ENCODE results near the gene GTPBP6. TPM values are rescaled to one million over a fixed set of nuclear protein-coding genes. Genes with fewer than 3 reads are reported as not detected.
A peak's percentile ranks its signal among the peaks of the same experiment; 100 is the strongest.

GTPBP6 gene
- total and polyA plus RNA-seq, 2 donors, result 10.0 to 71.8 TPM

DNA sequence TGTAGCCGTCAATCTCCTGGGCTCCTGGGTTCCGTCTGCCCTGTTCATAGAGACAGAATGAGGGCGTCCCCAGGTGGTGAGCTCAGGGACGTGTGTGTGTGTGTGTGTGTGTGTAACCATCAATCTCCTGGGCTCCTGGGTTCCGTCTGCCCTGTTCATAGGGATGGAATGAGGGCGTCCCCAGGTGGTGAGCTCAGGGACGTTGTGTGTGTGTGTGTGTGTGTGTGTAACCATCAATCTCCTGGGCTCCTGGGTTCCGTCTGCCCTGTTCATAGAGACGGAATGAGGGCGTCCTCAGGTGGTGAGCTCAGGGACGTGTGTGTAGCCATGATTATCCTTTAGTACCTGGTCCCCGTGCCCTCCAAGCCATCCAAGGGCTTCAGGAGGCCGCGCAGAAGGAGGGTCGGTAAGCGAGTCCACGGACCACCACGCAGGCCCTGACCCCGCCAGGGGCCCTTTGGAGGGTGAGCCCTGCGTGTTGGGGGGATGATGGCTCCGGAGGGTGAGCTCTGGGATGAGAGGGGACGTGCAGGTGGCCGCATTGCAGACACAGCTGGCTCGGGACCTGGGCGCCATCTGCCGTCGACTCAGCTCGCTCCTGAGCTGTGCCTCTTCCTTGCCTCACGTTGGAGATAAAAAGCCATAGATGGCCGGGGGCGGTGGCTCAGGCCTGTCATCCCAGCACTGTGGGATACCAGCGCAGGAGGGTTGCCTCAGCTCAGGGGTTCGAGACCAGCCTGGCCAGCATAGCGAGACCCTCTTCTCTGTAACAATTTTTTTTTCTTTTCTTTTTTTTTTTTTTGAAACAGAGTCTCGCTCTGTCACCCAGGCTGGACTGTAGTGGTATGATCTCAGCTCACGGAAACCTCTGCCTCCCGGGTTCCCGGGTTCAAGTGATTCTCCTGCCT lies 5.4 kb upstream of the GTPBP6 start:
- DNase-seq (ENCODE audit: extremely low spot score), result no peak
- no peak overlapping the region for H3K27ac ChIP-seq (ENCODE audit: low read depth)
- no peaks in the 10 kb centered on the region for H3K36me3 ChIP-seq (ENCODE audit: insufficient read depth)
- no peaks in the 10 kb centered on the region for H3K4me1 ChIP-seq (ENCODE audit: insufficient read depth)
- H3K4me3 ChIP-seq (ENCODE audit: low read depth, low read length), result no peak overlapping the region
- WGBS, result 80% methylated on average over 38 of the region's 38 CpGs

DNA sequence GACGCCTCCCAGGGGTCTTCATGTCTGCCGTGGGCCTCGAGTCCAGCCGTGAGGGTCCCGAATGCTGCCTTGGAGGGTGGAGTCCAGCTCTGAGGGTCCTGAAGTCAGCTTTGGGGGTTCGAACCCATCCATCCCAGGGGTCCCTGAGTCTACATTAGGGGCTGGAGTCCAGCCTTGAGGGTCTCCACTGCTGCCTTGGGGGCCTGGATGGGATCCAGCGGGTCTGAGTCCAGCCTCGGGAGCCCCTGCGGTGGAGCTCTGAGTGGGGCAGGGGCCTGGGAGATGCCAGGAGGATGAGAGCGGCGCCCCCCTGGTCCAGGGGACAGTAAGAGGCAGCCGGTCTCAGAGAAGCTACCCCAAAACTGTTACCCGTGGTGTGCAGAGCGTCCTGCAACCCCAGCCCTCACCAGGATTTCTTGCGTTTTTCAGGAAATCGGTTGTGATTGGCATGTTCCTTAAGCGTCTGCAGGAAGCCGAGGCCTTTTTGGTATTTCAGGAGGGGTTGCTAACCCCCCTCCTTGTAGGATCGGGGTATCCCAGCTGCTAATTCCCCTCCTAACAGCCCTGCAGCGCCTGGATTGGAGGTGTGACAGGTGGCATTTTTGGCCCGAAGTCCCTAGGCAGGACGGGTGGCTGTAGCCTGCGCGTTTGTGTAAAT lies 1.7 kb upstream of the GTPBP6 start:
- Histone ChIP-seq H3K36me3 (ENCODE audit: insufficient read depth) (no peaks in the 10 kb centered on the region), H3K27ac (ENCODE audit: low read depth) (no peak overlapping the region), H3K4me3 (ENCODE audit: low read depth, low read length) (peak overlapping the region; percentile 87), H3K4me1 (ENCODE audit: insufficient read depth) (no peaks in the 10 kb centered on the region)
- WGBS, result 3% methylated on average over 24 of the region's 24 CpGs
- no peak for DNase-seq (ENCODE audit: extremely low spot score)

DNA sequence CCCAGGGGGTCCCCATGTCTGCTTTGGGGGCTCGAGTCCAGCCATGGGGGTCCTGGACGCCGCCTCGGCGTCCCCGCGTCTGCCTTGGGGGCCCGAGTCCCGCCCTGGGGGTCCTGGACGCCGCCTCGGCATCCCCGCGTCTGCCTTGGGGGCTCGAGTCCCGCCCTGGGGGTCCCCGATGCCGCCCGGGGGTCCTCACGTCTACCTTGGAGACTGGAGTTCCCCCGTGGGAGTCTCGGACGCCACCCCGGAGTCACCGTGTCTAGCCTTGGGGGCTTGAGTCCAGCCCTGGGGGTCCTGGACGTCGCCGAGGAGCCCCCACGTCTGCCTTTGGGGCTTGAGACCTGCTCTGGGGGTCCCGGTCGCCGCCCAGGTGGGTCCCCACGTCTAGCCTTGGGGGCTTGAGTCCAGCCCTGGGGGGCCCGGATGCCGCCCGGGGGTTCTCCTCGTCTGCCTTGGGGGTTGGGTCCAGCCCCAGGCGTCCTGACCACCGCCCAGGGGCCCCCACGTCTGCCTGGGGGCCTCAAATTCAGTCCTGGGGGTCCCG lies 1.1 kb upstream of the GTPBP6 start:
- Histone ChIP-seq H3K4me3 (ENCODE audit: low read depth, low read length) (peak overlapping the region; percentile 87), H3K27ac (ENCODE audit: low read depth) (peak overlapping the region; percentile 56), H3K36me3 (ENCODE audit: insufficient read depth) (no peaks in the 10 kb centered on the region), H3K4me1 (ENCODE audit: insufficient read depth) (no peaks in the 10 kb centered on the region)
- no peak for DNase-seq (ENCODE audit: extremely low spot score)
- under 1% methylated on average over 41 of the region's 41 CpGs for WGBS

DNA sequence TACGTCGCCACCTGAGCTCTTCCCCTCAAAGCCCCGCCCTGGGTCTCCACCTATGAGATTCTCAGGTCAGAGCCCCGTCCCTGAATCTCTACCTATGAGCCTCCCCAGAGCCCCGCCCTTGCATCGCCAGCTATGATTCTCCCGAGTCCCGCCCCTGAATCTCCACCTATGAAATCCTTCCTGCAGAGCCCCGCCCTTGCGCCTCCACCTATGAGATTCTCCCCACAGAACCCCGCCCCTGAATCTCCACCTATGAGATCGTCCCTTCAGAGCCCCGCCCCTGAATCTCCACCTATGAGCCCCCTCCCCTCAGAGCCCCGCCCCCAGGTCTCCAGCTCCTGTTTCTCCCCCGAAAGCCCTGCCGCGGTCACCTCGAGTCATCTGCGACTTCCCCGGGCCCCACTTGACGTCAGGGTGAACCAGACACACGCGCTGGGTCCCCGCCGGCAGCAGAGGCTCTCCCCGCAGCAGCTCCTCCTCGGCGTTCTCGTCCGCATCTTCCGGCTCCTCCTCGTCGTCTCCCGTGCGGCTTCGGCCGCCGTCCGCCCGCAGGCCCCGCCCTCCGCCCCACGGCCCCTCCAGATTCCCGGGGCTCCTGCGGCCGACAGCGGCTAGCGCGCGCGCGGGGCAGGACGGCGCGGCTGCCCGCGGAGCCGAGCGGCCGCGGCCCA lies 393 bp downstream of the GTPBP6 start:
- peaks cover 9% of the 10 kb centered on the region for H3K36me3 ChIP-seq (ENCODE audit: insufficient read depth)
- peak overlapping the region; percentile 99 for H3K27ac ChIP-seq (ENCODE audit: low read depth)
- H3K4me1 ChIP-seq (ENCODE audit: insufficient read depth), result no peaks in the 10 kb centered on the region
- peak overlapping the region; percentile 93 for H3K4me3 ChIP-seq (ENCODE audit: low read depth, low read length)
- under 1% methylated on average over 61 of the region's 61 CpGs for WGBS
- peak; percentile 95 for DNase-seq (ENCODE audit: extremely low spot score)

DNA sequence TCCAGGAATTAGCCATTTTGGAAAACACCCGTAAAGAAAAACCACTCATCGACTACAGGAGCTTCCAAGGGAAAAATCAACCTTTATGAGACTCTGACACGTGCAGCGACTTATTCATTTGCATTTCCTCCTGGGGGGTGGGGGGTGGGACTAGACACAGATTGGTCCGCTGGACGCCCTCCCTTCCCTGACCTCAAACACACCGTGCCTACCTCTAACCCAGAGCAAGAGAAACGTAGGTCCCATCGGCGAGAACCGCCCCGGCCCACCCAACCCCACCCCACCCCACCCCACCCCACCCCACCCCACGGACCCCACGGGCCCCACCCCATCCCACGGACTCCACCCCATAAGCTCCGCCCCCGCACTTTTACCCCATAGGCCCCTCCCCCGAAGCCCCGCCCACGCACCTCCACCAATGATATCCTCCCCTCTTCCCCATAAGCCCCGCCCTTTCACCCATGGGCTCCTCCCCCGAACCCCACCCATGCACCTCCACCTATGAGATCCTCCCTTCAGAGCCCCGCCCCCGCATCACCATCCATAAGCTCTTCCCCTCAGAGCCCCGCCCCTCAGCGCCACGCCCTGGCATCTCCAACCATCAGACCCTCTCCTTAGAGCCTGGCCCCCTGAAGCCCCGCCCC lies 1.1 kb downstream of the GTPBP6 start:
- Histone ChIP-seq H3K36me3 (ENCODE audit: insufficient read depth) (peaks cover 13% of the 10 kb centered on the region), H3K27ac (ENCODE audit: low read depth) (peak overlapping the region; percentile 48), H3K4me1 (ENCODE audit: insufficient read depth) (no peaks in the 10 kb centered on the region), H3K4me3 (ENCODE audit: low read depth, low read length) (peak overlapping the region; percentile 93)
- DNase-seq (ENCODE audit: extremely low spot score), result no peak
- 53% methylated on average over 28 of the region's 28 CpGs for WGBS

- no peaks in the 10 kb centered on the region for H3K4me1 ChIP-seq (ENCODE audit: insufficient read depth)
- WGBS, result 91% methylated on average over 50 of the region's 50 CpGs
- no peak overlapping the region for H3K4me3 ChIP-seq (ENCODE audit: low read depth, low read length)
- H3K27ac ChIP-seq (ENCODE audit: low read depth), result no peak overlapping the region
- DNase-seq (ENCODE audit: extremely low spot score), result no peak
- H3K36me3 ChIP-seq (ENCODE audit: insufficient read depth), result peaks cover 13% of the 10 kb centered on the region
Observed at GRCh38 chrX:316351-317325, 2.0 kb downstream of the GTPBP6 start.

DNA sequence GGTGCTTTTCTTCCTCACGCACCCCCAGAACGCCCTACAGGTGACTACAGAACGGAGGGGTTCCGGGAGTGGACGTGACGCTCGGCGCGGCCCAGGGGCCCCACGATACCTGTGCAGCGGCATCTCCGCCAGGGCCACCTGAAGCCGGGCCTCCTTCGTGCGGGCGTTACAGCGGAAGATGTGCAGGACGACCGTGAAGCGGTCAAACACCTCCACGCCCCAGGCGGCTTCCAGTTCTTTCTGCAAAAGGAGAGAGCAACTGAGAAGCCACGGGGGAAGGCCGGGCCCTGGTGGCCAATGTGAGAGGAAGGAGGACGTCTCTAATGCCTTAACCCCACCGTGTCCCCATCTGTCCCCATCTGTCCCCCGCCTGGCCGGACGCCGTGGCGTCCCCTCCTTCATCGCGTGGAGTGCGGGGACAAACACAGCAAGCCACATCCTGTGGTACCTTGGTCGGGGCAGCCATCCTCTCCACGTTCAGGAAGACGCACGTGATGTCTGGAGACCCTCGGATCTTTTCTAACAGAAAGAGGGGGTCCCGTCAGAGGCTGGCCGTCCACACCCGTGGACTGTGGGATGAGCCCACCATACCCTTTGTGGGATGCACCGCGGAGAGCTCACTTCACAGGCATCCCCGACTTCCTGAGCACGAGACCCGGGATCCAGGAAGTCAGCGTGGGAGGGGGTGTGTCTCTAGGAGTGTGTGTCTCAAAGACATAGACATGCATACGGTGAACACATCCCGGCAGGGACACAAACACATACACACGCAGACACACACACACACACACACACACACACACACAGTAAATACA lies 3.6 kb downstream of the GTPBP6 start:
- no peak for DNase-seq (ENCODE audit: extremely low spot score)
- peaks cover 13% of the 10 kb centered on the region for H3K36me3 ChIP-seq (ENCODE audit: insufficient read depth)

DNA sequence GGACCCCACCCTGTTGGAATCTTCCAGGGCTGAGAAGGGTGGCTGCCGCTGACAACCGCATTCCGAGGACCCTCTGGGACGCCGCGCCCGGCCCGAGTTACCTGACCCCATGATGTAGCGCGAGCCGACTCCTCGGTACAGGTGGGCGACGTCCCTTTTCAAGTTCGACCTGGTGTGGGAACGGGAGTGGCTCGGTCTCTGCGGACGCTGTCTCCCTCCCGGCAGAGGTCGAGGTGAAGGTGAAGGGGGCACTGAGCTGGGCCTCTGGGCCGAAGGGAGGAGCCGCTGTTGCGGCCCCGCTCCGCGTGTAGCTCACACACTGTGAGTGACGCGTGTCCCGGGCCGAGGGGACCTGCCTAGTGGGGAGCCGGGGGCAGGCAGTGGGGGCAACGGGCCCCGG lies 4.5 kb downstream of the GTPBP6 start:
- H3K4me1 ChIP-seq (ENCODE audit: insufficient read depth), result no peaks in the 10 kb centered on the region
- no peak overlapping the region for H3K4me3 ChIP-seq (ENCODE audit: low read depth, low read length)
- no peak for DNase-seq (ENCODE audit: extremely low spot score)
- peaks cover 13% of the 10 kb centered on the region for H3K36me3 ChIP-seq (ENCODE audit: insufficient read depth)
- H3K27ac ChIP-seq (ENCODE audit: low read depth), result no peak overlapping the region
- WGBS, result 97% methylated on average over 34 of the region's 34 CpGs

More for the DNA sequence above, 3.6 kb downstream of the GTPBP6 start:
- 91% methylated on average over 51 of the region's 51 CpGs for WGBS
- Histone ChIP-seq H3K4me1 (ENCODE audit: insufficient read depth) (no peaks in the 10 kb centered on the region), H3K4me3 (ENCODE audit: low read depth, low read length) (no peak overlapping the region), H3K27ac (ENCODE audit: low read depth) (no peak overlapping the region)

DNA sequence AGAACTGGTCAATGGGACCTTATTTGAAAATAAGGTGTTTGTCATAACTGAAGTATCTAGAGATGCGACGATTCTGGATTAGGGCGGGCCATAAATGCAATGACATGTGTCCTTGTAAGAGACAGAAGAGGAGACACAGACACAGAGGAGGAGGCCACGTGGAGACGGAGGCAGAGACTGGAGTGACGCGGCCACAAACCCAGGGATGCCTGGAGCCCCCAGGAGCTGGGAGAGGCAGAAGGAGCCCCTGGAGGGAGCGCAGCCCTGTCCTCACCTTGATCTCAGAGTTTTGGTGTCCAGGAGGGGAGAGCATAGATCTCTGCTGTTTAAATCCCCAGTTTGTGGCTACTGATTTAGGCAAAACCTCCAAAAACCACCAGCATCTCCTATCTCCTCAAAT lies 5.0 kb downstream of the GTPBP6 start:
- DNase-seq (ENCODE audit: extremely low spot score), result no peak
- WGBS, result 91% methylated on average over 8 of the region's 8 CpGs
- H3K36me3 ChIP-seq (ENCODE audit: insufficient read depth), result peaks cover 13% of the 10 kb centered on the region

GRCh38 chrX:312621-313331 lies 5.8 kb downstream of the GTPBP6 start:
- peaks cover 13% of the 10 kb centered on the region for H3K36me3 ChIP-seq (ENCODE audit: insufficient read depth)
- no peak overlapping the region for H3K27ac ChIP-seq (ENCODE audit: low read depth)
- H3K4me1 ChIP-seq (ENCODE audit: insufficient read depth), result no peaks in the 10 kb centered on the region
- no peak overlapping the region for H3K4me3 ChIP-seq (ENCODE audit: low read depth, low read length)
- DNase-seq (ENCODE audit: extremely low spot score), result no peak
- WGBS, result 93% methylated on average over 54 of the region's 54 CpGs

More for the DNA sequence above, 5.0 kb downstream of the GTPBP6 start:
- no peak overlapping the region for H3K27ac ChIP-seq (ENCODE audit: low read depth)
- H3K4me3 ChIP-seq (ENCODE audit: low read depth, low read length), result no peak overlapping the region
- no peaks in the 10 kb centered on the region for H3K4me1 ChIP-seq (ENCODE audit: insufficient read depth)
